HG03342 (cell line): ENCODE results near the gene MALRD1.

Experiments
- ATAC-seq: cut with Tn5 transposase; IDR thresholded peaks from one replicate; pipeline ENCODE4 v1.9.1; 2021; ENCODE audit warnings: mild to moderate bottlenecking, moderate library complexity; ENCODE audit not compliant: unreplicated experiment

Gene MALRD1

GRCh38 chr10:19048489-19048888 lies at the start of gene MALRD1:
MALRD1 (plus strand) TSS chr10:19048801; CDS start chr10:19048939, 138 bp downstream.
- no peak for ATAC-seq

- ATAC-seq = no peak
Observed at GRCh38 chr10:19003341-19003740, 45.3 kb upstream of the MALRD1 start.

GRCh38 chr10:19012111-19012510 lies 36.5 kb upstream of the MALRD1 start:
- ATAC-seq = no peak

- ATAC-seq = no peak
Observed at GRCh38 chr10:19014034-19014433, 34.6 kb upstream of the MALRD1 start.

- no peak for ATAC-seq
Observed at GRCh38 chr10:19014498-19014897, 34.1 kb upstream of the MALRD1 start.

GRCh38 chr10:19017116-19017890 lies 31.3 kb upstream of the MALRD1 start:
- no peak for ATAC-seq

GRCh38 chr10:19021162-19021561 lies 27.4 kb upstream of the MALRD1 start:
- no peak for ATAC-seq

- no peak for ATAC-seq
Observed at GRCh38 chr10:19024611-19025010, 24.0 kb upstream of the MALRD1 start.

GRCh38 chr10:19031763-19032162 lies 16.8 kb upstream of the MALRD1 start:
- no peak for ATAC-seq

- ATAC-seq = no peak
Observed at GRCh38 chr10:19033741-19034140, 14.9 kb upstream of the MALRD1 start.

GRCh38 chr10:19041171-19041570 lies 7.4 kb upstream of the MALRD1 start:
- no peak for ATAC-seq

GRCh38 chr10:19043431-19043830 lies 5.2 kb upstream of the MALRD1 start:
- no peak for ATAC-seq

- ATAC-seq = no peak
Observed at GRCh38 chr10:19046679-19047078, 1.9 kb upstream of the MALRD1 start.

- no peak for ATAC-seq
Observed at GRCh38 chr10:19048891-19049290, 290 bp downstream of the MALRD1 start.

GRCh38 chr10:19049567-19049966 lies 966 bp downstream of the MALRD1 start:
- no peak for ATAC-seq

- no peak for ATAC-seq
Observed at GRCh38 chr10:19054289-19054835, 5.8 kb downstream of the MALRD1 start.

- no peak for ATAC-seq
Observed at GRCh38 chr10:19058046-19058445, 9.4 kb downstream of the MALRD1 start.

GRCh38 chr10:19063986-19064385 lies 15.4 kb downstream of the MALRD1 start:
- no peak for ATAC-seq

- no peak for ATAC-seq
Observed at GRCh38 chr10:19071946-19072345, 23.3 kb downstream of the MALRD1 start.

GRCh38 chr10:19077276-19077675 lies 28.7 kb downstream of the MALRD1 start:
- no peak for ATAC-seq

GRCh38 chr10:19096501-19097073 lies 48.0 kb downstream of the MALRD1 start:
- no peak for ATAC-seq

- ATAC-seq = no peak
Observed at GRCh38 chr10:19097151-19097550, 48.5 kb downstream of the MALRD1 start.
